HG03139 (cell line): Measurements from ENCODE around the gene CKS1B.
A peak's percentile ranks its signal among the peaks of the same experiment; 100 is the strongest.

Source experiments
- ATAC-seq: cut with Tn5 transposase; IDR thresholded peaks from one replicate; pipeline ENCODE4 v1.9.1; 2021; ENCODE audit not compliant: unreplicated experiment

CKS1B gene

DNA sequence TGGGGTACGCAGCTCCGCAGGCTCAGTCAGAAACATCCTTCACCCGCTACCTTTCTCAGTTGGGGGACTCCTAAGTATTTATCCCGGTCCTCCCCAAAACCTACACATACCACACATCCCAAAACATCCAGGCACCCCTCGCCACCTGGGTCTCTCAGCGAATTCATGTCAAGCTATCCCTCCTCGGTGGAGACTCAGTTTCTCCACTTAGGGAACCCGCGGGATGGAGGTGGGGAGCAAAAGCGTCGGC is 26.9 kb downstream of the CKS1B start:
- no peak for ATAC-seq

DNA sequence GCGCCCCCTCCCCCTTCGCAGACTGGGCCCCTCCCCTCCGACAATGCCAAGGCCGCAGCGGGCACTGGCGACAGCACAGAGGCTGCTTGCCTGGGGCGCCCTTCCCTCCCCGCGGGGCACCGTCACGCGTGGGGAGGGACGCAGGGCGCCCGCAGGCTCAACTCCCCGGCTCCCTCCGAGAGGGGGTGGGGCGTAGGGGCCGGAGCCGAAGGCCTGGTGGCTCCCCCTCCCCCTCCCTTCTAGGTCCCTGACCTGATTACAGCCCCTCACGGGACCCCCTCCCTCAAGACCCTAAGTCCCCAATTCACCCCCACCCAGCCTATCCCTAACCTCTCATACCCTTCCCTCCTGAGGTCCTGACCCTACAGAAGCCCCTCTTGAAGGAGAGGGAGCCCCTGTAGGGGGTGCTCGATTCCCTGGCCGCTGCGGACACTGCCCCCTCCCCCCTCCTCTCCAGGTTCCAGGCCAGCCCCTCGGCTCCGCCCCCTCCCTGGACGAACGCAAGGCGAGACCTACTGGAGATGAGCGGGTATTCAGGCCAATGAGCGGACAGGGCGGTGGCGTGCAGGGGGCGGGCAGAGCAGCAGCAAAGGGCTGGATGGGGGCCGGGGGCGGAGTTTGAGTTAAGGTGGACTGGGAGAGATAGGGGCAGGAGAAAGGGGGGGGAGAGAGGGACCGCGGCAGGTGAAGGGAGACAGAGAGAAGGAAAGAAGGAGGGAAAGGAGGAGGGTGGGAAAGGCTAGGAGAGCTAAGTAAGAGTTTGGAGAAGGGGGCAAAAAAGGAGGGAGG is 27.4 kb downstream of the CKS1B start:
- ATAC-seq, result peak; percentile 52

DNA sequence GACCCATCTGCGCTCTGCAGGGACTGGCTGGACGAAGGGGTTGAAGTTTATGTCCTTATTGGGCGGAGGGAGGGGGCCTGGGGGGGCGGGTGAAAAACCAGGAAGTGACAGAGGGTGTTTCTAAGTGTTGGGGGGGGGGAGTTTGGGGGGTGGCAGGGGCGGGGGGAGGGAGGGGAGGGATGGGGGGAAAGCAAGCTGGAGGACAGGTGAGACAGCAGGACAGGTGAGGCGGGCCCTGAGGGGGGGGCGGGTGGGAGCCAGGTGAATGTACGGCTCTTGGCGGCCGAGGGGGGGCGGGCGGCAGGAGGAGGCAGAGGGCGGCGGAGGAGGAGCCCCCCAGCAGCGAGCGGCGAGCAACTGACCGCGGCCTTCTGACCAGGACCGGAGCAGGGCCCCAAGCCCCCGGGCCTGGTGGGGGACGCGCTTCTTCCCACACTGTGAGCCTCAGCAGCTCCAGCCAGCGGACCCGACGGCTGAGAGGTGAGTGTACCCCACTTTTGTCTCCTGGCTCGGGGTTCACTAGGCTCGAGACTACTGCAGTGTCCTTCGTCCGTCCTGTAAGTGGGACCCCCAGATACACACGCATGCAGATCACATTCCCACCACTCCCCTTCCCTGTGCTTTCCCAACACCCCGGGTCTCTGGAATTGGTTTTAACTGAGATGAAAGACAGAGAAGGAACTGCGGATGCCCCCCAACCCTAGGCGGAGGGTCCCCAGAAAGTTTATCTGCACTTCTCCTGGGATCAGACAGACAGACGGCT is 28.2 kb downstream of the CKS1B start, which contains the start of gene ZBTB7B:
TSS of gene ZBTB7B (plus strand) at position 339 of the 763 bp plus-strand sequence. CDS start 11,859 bp downstream, outside the sequence.
- no peak for ATAC-seq

DNA sequence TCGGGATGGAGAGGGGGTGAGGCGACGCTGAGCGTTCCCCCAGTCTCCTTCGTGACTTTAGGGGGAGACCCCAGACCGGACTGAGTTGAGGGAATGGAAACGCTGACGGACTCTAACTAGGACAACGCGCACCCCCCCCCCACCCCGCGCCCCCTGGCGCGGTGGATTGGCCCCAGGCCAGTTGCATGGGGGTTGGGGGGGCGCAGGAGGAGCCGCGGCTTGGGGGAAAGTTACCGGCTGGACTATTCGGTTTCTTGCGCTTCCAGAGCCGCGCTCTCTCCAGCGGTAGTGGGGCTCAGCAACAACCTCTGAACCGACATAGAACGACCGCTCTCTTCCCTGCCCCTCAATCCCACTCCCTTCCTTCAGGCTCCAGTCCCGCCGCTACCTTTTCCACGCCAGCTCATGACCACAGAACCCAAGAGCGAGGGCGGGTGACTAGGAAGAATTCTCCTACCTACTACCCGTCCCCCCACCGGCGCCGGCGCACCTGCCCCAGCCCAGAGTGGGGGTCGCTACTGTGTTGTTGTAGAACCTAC is 28.8 kb downstream of the CKS1B start:
- no peak for ATAC-seq

DNA sequence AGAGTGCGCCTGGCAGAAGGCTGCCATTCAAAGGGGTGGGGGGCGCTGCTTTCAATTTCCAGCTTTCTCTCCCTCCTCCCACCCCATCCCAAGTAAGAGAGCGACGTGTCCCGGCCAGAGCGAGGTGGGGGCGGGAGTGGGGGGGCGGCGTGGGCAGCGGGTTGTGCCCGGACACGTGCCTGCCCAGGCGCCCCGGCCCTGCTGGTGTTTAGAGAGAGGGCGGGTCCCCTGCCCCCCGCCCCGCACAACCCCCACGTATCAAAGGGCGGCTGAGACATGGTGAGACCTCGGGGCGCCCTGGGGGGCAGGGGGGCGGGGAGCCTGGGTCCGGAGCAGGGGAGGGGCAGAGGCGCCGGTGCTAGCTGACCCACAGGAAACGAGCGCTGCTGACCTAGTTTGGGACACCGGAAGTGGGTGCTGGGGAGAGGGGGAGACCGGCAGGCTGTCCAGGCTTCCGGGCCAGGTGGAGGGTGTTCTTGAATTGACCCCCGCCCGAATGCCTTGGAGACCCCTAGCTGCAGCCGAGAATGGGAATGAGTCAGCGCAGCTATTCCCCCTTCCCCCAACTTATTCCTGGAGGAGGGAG is 29.4 kb downstream of the CKS1B start:
- ATAC-seq, result no peak

DNA sequence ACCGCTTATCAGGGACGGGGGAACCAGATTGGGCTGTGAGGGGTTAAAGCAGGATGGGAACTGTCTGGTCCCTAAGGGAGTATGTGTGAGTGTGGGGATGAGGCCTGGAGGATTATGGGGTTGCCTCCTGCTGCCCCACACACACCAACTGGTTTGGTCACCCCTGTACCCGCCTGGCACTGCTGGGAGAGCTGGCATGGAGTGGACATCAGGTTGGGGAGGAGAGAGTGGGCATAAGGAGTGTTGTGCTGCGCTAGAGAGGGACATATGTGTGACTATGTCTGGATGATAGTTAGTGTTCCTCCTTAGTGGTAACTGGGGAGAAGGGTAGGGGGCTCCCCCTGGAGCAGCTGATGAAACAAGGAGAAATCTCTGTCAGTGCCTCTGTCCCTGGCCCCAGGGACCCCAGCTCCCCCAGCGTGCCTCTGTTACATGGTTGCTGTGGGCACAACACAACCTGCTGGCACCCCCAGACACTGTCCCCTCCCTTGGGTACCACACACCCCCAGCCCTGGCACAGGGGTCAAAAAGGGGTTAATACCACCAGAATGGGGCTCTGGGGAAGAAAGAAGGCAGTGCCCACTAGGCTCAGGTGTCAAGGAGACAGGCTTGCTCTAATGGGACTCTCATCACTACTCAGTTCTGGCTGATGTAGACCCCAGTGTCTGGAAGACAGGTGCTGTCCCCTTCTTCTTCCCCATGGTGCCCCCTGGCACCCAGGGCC is 30.0 kb downstream of the CKS1B start:
- no peak for ATAC-seq

DNA sequence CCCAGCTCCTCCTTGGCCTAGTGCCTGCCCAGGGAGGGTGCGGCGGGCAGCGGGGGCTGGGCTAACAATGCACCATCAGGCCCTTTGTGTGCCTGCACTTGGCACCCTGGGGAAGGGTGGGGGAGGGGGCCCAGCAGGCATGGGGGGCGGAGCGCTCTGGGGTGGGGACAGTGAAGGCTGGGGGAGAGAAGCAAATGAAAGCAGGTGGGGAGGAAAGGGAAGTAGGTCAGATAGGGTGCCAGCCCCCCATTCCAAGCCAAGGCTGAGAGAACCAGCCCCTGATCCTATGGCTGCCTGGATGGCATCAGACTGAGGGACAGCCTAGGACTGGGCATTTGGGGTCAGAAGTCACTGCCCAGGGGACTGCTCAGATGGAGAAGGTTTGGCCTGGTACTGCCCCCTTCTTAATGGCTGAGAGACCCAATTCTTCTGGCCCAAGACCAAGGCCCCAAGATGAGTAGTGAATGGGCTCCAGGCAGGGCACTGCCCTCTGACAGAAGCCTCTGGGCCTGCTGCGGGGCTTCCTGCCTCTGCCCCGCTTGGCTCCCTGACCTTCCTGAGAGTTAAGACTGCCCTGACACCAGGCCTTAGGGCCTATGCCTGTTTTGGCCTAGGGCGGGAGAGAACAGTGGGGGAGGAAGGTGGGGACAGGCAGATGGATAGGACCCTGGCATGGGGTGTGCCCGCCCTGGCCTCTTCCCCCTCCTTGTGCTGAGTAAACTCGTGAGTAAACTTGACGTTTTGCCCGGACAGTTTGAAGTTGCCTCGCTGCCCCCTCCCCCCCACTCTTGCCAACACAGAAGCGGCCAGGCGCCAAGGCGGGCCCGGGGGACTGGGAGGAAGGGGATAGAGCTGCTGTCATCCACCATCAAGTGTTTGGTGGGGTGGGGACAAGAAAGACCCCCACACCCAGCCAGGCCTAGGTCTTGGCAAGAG is 30.9 kb downstream of the CKS1B start:
- no peak for ATAC-seq

DNA sequence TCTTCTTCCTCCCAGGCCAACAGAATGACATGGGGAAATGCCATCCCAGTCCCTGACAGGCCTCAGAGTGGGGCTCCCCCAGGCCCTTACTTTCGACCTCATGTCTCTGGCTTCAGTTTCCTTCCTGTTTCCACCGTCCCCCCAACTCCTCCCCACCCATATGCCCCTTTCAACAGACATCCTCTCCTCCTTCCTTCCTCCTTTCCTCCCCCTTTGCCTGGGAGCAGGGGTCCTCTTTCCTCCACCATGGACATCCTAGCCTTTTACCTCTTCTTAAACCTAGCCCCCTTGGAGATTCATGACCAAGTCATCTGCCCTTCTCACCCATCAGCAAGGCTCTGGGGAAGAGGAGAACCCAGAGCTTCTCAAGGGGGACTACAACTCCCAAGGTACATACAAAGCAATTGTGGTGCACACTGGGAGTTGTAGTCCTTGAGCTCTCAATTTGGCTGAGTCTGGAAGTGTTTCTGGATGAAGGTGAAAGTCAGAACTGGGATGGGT is 32.2 kb downstream of the CKS1B start:
- ATAC-seq, result no peak

DNA sequence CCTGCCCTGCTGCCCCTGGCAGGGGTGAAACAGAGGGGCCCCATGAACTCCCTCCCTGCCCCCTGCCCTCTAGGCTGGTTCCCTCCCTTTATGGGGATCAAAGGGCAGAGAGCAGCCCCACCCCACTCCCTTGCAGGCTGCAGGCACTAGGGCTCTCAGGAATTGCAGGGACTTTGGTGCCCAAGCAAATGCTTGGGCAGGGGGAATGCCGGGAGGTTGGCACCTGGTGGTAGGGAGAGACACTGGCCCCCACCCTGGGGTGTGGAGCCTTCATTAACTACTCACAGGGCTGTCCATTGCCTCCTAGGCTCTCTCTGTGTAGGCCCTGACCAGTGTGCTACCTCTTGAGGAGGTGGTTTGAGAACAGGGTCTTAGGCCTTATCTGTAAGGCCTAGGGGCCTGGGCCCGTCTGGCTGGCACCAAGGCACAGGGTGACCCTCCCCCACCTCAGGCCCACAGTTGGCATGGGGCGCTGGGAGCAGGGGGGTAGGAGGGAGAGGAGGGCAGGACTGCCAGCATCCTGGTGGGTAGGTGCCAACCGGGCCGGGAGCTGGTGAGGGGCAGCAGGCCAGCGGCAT is 32.9 kb downstream of the CKS1B start:
- ATAC-seq, result no peak

DNA sequence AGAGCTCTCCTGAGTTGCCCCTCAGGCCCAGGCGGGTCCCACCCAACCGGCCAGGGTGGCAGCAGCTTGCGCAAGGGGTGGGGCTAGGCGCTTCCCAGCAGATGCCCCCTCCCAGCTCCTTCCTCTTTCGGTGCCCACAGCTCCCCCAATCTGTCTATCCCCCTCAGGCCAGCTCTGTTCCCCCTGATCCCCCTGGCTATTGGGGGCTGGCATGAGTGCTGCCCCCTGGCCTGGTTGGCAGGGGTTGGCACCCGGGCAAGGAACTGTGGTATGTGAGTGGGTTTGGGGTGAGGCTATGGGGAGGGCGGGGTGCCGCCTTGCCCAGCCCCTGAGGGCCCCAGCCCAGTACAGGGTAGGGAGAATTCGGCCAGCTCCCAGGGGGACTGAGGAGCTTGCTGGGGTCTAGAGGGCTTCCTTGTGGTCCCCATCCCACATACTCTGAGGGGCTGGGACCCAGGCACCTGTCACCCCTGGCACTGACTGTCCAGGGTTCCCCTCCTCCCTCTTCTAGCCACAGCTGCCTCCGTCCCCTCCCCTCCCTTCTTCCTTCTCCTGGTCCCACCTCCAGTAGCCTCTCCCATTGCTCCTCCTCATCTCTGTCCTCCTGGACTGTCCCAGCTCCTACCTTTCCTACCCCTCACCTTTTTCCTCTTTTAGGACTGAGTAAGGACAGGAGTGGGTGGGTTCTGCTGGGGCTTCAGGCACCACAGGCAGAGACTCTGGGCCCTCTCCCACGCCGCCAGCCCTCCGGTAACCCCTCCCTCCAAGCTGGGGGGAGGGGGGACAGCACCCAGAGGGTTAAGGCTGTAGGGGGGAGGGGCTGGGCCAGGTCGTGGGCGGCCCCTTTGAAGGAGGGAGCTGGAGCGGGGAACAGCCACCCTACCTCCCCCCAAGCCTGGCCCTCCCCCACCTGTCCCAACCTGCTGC is 33.8 kb downstream of the CKS1B start:
- no peak for ATAC-seq

DNA sequence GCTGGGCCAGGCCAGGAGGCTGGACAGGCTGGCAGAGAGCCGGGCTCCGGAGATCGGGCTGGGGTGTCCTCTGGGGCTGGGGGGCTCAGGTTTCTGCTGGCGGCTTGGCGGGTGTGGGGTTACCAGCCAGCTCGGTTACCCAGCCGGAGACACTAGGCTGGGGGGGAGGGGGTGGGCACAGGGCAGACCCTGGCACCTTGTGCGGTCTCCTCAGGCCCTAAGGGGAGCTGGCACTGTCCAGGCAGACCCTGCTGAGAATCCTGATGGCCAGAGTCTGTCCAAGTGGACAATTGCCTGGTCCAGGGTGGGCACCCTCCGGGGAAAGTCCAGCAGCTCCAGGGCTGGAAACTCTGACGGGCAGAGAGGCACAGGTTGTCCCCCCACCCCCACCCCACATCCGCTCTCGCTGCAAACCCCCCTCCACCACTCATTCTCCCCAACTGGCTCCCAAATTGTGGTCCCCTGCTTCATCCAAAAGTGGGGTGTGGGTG is 34.8 kb downstream of the CKS1B start:
- no peak for ATAC-seq

DNA sequence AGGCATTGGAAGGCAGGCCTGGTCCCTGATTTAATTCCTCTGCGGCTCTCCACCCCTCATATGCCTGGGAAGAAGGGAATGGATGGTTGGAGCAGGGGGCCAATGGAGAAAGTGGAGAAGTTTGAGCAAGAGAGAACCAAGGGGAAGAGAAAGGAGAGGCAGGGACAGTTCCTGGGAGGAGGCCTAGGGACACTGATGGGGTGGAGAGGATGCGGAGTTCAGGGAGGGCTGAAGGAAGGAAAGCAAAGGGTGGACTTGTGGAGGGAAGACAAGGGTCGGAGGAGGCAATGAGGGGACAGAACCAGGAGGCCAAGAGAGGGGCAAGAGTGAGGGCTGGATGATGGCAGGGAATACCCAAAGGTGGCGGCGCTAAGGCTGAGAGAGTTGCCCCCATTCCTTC is 35.3 kb downstream of the CKS1B start:
- no peak for ATAC-seq

DNA sequence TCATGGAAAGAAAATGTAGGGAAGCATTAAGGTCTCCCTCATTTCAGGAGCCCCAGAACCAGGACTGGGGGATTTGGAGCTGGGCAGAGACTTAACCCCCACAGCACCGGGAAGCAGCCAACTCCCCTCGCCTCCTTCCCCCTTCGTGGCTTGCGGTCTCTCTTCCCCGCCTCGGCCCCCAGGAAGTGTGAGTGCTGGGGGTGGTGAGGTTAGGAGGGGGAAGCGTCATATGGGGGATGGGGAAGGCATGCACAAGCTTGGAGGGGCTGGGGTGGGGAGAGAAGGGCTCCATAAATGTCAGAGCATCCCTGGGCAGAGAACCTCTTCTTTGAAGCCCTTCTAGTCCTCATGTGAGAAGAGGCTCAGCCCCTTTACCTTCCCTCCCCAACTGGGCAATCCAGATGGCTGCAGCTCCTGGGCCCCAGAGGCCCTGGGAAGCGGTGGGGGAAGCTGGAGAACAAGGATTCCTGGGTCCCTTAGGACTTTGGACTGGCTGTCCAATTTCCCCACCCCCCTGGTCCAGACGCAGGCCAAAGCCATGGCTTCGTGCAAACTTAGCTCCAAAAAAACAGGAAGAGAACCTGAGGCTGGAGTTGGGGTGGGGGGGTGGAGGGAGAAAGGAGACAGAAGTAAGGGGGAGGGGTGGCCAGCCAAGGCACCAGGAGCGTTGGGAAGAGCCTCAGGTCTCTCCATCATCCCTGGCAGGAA is 35.9 kb downstream of the CKS1B start:
- no peak for ATAC-seq

DNA sequence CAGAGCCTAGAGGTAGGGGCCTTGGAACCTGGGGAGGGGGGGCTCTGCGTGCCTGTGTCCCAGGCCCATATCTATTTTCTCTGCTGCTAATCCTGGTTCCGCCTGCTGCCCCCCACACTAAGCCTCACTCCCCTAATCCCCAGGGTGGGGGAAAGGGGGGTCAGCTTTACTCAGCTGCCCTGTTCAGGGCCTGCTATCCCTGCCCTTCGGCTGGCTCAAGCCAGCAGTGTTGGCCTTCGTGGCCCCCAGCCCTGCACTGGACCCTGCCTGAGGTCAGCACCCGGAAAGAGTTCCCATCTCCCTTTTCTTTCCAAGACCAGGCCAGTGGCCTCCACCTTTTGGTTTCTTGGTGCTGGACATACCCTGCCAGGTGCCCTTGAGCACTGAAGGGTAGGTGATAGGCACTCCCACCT is 36.5 kb downstream of the CKS1B start:
- ATAC-seq, result no peak

DNA sequence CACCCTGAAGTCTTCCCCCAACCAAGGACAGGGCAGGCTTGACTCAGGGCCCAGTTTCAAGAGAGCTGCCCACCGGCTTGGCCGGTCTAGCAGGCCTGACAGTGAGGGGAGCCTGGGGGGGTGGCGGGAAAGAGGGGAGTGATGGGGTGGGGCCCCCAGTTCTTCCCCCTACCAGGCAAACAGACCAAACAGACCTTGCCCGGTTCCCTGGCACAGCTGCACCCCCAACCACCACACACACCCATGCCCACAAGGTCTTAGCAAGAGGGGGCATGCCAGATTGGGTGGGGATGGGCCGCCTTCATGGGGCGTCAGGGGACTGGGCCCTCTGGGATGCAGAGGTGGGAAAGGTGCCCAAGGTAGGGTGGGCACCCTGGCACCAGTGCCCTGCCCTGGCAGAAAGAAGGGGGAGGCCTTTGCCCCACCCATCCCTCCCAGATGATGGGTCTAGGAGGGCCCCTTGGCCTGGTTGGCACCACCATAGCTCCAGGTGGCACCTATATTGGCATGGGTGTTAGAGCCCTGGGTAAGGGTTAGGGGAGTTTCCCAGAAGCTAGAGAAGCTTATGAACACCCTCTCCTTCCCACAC is 37.0 kb downstream of the CKS1B start:
- ATAC-seq, result no peak

DNA sequence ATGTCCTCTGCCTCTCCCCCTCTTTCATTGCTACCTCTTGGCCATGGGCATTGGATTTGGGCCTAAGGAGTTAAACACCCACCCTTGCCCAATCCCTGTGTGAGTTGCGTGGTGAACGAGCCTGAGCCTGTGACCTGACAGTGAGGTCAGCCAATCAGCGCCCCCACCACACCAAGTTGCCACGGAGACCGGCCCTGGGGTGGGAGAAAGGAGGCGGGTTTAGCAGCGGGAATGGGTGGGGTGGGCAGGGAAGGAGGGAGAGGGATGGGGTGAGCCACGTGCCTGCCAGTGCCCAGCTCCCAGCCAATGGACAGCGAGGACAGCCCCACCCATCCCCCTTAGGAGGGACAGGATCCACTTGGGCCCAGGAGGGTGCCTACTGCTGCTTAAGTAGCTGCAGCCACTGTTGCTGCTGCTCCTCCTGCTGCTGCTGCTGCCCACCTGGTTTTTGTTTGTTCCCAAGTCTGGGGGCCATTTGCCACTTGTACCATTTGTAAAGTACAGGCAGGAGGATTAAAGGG is 37.6 kb downstream of the CKS1B start:
- ATAC-seq, result no peak
